T-helper 1 cell (primary cell): Measurements from ENCODE around the gene EYS.
"Not testable (repeated sequence)": the region's sequence is repeated elsewhere in the genome, so short reads cannot be mapped to it uniquely, and the experiment has no call there.

Experiments used
- DNase-seq, 5 donors: peaks; one replicate each; pipeline ENCODE4 v3.0.0-alpha.2; 2012 to 2020

The EYS gene

DNA sequence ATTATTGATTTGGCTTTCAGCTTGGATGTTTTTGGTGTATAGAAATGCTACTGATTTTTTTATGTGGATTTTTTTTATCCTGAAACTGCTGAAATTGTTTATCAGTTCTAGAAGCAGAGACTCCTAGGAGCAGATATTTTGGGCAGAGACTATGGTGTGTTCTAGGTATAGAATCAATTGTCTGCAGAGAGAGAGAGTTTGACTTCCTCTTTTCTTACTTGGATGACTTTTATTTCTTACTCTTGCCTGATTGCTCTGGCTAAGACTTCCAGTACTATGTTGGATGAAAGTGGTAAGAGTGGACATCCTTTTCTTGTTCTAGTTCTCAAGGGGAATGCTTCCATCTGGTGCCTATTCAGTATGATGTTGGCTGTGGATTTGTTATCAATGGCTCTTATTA lies 1700.8 kb downstream of the EYS start:
- no peak for DNase-seq

DNA sequence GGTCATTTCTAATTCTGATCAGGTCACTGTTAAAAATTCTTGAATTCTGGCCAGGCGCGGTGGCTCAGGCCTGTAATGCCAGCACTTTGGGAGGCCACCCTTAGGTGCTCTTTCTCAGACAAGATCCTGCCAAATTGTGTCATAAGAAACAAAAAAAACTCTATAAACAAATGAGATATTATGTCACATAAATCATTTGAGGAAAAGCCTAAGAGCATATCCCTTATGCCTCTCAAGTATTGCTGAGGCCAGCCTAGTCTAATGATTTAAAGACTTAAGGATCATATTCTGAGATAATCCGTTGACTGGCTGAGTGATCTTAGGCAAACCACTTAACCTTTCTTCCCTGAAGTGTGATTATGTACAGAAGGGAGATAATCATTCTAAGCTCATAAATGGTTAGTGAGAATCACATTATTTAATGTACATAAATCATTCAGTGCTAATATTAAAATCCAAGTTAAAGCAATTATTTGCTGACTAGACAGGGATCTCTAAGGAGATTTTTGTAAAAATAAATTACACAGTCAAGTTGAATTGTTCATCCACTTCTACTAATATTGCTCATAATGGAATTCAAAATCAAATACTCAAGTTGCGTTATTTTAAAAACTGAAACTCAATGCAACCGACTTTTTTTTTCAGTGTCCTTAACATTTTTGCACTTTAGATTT lies 1706.1 kb downstream of the EYS start:
- DNase-seq: no peak

DNA sequence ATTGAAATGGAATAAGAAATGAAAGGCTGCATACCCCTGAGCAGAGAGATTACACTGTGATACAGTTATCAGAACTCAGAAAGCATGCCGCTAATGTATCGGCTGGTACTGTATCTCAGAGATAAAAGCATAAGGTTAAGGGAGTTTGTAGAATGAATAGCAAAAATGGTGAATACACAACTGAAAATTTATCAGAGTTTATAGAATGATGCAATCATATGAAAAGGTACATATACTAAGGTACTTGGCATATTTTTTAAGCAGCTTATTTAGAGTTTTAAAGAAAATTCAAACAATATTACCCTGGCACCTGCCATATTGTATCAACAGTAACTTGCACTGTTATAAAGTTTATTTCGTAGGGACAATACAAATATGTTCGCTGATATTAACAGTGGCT lies 1707.4 kb downstream of the EYS start:
- no peak for DNase-seq

DNA sequence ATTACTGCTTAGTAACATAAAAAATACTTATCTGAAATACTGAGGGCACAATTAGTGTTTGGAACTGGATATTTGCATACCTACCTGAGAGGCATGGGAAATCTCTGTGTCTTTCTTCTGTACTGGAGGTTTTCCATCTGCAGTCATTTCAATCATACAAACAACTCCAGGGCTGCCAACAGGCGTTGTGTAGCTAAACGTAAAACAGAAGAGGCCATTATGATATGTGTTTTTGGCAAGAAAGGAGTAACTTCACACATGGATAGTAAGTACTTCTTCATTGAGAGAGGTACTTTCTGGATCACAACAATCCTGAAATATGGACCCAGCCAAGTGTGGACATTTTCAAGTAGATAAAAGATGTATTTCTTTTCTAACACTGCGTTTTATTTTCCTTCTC lies 1708.0 kb downstream of the EYS start:
- DNase-seq: no peak

DNA sequence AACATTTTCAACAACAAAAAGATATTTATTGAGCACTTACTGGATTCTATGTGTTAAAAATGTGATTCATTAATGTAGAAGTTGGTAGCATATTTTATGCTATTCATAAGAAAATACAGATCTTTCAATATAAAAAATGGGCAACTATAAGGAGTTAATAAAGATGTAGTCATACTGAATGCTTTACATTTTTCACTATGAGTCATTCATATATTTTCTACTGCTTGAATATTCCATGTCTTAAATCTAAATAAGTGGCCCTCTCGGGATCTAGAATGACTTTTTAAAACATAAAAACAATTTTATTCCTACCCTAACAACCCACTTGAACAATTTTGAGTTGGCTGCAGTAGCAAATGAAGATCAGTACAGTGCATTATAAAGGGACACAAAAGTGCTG lies 1709.3 kb downstream of the EYS start:
- DNase-seq: no peak

DNA sequence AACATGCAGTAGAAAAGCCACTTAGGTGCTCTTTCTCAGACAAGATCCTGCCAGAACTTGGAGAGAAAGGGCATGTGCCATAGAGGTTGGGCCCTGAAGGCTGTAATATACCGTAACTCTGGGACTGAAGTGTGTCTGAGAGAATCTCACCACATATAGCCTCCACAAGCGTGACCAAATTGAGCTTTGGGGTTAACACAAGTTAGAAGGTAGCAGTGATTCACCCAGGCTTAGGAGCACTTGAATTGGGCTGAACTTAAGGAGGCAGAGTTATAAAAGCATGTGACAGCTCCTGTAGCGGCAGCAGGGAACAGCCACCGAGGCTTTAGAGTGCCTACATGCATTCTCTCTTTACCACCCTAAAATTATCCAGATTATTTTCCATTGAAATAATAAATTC lies 1709.8 kb downstream of the EYS start:
- DNase-seq: no peak

DNA sequence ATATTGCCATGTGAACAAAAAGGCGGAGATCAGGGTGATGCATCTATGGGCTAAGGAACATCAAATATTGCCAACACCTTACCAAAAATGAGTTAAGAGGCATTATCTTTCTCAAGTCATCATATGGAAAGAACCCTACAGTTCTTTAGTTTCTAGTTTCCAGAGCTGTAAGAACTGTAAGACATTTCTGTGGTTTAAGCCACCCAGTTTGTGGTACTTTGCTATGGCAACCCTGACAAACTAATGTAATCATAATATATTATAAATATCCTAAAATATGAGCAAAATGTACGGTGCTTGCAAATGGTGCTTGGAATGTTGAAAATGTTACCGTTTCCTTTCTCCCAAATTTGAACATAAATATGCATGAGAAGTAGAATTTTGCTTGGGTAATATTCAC lies 1721.8 kb downstream of the EYS start:
- DNase-seq: no peak

DNA sequence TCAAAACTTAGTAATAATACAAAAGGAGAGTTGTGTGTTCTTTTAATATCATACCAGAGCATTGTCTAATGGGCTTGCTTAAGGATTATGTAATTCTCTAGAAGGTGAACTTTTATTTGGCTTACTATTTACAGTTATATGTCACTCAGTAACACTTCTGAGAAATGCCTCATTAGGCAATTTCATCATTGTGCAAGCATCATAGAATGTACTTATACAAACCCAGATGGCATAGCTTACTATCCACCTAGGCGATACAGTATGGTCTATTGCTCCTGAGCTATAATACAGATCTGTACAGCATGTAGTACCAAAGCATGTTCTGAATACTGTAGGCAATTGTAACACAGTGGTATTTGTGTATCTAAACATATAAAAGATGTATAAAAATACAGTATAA lies 1731.3 kb downstream of the EYS start:
- no peak for DNase-seq

DNA sequence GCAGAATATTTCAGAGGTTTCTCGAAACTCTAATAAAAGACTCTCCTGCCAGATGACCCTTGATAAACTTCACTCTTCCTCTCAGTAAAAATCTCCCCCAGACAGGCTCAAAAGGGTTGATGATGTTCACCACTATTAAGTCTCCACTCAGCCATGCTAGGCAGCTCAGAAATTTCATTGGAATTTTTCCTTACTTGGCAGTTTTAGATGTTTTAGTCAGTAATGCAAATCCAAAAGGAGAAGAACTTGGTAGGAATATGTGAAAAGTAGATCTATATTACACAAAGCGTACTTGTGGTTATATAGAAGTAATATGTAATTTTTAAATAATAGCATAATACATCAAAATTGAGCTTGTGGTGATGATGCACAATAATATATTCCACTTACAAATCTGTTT lies 1738.4 kb downstream of the EYS start:
- no peak for DNase-seq

DNA sequence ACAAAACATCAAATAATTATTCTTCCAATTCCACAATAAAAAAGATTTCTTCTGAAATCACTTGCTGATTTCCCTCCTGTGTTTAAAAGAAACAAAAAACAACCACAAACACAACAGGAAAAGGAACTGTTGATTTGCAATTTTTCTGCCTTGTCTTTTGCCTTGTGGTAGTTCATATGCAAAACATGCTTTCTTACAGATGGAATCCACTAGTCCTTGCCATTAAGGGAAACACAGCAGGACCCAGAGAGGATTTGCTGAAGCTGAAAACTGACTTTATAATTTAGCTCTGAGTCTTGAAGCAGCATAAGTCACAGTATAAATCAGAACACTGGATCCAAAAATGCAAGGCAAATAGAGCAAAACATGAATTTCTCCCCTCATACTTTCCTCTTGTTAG lies 1742.7 kb downstream of the EYS start:
- no peak for DNase-seq

DNA sequence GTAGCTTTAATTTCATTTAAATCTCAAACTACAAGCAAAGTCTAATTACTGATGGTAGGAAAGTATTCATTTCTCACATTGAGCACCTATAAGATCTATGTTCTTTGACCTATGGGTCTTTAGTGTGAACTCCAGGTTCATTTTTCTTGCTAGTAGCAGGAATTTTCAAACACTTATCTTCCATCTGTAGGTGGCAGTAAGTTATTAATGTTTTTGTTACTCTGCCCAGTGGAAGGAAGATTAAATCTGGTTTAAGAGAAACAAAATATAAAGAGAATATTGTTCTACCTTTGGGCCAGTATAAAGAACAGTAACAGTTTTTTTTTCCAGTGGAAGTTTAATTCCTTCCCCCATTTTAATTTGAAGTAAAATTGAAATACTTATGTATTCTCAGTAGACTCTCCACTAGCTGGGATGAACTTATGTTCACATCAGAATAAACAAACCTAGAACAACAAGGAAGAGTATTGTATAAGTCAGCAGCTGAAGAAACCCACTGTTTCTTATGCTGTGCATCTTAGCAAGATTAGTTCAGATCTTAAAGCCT lies 1743.2 kb downstream of the EYS start:
- DNase-seq: no peak

DNA sequence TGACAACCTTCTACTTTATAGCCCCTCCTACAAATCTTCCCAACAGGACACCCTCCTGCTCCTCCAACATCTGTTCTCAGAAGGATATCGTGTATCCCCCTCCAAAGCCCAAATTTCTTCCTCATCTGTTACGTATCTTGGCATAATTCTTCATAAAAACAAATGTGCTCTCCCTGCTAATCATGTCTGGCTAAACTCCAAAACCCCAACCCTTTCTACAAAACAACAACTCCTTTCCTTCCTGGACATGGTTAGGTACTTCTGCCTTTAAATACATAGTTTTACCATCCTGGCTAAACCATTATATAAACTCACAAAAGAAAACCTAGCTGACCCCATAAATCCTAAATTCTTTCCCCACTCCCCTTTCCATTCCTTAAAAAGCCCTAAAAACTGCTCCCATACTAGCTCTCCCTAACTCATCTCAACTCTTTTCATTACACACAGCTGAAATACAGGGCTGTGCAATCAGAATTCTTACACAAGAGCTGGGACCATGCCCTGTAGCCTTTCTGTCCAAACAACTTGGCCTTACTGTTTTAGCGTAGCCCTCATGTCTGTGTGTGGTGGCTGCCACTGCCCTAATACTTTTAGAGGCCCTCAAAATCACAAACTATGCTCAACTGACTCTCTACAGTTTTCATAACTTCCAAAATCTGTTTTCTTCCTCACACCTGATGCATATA lies 1753.5 kb downstream of the EYS start:
- not testable (repeated sequence) for DNase-seq

DNA sequence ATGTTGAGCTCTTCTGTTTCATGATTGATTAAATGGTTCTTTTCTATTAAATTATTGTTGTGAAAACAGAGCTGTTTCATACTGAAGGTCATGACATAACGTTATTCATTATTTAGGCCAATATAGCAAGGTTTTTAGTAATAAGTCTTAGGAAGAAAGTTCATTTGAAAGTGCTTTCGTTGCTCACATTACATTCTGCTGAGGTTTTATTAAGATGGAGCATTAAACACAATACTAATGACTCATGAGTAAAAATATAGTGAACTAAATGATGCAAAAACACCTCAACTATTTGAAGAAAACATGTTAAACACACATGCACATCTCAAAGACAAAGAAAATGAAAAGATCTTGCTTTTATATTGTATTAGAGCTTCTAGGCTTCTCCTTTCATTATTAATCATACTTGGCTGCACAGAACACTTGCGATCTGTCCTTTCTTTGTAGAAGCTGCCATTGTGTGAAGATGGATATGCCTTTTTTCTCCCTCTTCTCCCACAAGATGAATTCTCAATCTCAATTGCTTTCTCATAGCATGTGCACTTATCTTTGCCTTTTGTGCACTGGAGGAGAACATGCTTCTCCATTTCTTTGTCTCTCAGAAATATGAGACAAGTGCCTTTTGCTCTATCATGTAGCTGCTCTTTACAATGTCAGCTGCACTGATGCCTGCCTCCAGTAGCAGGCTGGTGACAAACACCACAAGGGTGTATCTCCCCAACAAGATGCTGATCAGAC lies 1759.1 kb downstream of the EYS start:
- DNase-seq: no peak

DNA sequence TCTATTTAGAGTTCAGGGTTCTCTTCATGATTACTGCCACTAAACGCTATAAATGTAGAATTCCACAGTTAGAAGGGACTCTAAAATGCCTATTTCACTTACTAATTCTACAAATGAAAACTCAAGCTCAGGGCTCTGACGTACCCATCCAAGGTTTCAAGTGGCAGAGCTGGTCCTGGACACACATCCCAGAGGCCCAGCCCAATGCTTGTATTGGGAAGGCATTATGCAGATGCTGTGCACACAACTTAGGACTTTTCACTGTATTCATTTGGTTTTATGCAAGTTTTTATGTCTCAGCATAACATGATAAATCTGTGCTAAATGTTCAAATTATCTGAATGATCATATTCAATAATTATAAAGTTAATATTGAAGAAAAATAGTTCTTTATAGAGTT lies 1761.0 kb downstream of the EYS start:
- DNase-seq: no peak

DNA sequence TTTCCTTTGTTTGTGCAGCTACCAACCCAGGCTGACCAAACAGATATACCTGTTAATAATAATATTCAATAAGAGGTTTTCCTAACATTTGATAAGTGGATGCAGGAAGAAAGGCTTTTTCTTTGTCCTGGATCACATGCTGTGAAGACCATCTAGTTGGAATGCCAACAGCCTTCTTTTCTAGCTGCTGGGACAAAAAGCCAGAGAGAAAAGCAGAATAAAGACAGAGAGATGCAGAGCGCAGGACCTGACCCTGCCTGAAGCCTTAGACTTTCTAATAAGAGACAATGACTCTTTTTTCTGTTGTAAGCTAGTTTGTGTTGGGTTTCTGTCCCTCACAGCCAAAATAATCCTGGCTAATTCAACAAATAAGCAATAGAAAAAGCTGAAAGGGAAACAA lies 1763.2 kb downstream of the EYS start:
- DNase-seq: no peak

DNA sequence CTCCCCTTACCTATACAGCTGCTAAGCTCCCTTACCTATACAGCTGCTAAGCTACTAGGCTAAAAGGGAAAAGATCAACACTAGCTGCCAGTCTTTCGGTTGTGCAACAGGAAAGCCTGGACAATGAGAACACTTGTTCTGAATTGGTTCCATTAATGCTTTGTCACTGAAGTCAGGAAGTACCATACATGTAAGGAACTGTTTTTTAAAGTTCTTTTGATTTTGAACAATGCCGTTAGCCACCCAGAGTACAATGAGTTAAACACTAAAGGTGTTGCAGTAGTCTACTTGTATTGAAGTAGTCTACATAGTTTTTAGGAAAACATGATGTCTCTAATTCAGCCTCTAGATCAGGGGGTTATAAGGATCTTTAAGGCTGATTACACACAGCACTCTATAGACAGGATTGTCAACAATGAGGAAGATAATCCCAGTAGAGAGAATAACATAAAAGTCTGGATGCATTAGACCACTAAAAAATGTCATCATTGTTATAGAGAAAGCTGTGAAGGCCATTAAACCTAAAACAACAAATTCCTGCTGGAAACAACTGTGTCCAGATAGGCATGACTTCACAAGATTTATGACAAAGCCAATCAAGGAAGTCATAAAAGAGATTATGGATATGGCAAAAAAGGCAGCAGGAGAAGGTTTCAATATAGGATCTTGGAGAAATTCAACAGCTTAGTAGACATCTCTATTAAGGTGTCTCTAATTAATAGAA lies 1765.1 kb downstream of the EYS start:
- DNase-seq: no peak

DNA sequence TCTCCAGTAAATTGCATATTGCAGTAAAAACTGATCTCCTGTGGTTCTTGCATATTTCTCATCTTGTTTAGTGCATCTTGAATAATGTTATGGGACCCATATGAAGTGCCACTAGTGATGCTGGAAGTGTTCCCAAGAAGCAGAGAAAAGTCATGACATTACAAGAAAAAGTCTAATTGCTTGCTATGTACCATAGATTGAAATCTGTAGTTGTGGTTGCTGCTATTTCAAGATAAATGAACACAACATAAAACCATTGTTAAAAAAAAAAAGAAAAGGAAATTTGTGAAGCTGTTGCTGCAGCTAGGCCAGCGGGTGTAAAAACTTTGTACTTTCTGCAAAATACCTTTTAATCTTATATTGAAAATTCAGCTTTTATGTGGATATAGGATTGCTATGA lies 1767.0 kb downstream of the EYS start:
- no peak for DNase-seq

DNA sequence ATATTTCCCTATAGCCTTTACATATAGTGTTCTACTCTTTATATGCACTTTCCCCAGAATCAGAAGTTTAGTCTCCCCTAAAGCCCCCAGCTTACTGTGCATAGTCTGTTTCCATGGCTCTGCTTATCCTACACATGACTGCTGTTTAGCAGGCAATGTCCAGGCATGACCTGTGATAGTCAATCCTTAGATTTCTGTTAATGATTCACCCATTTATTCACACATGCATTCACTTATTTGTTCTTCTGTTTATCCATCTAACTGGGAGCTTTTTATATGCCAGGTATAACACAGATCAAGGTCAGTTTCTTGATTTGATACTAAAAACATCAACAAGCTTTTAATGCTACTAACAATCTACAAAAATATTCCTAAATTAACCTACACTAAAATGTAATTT lies 1770.6 kb downstream of the EYS start:
- no peak for DNase-seq

DNA sequence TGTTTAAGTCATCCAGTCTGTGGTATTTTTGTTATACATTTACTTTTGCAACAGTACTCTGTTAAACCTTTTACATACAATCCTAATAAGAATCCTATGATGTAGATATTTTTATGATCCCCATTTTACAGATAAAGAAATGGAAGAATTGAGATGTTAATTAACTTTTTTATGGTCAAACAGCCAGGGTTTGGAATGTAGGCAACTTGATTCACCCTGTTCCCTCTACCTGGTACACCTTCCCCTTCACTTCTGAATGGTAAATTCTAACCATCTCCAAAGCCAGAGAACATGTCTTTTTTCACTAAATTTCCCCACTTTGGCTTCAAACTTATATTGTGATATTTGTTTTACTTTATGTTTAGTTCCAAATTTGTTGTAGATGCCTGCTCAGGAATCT lies 1771.3 kb downstream of the EYS start:
- no peak for DNase-seq

DNA sequence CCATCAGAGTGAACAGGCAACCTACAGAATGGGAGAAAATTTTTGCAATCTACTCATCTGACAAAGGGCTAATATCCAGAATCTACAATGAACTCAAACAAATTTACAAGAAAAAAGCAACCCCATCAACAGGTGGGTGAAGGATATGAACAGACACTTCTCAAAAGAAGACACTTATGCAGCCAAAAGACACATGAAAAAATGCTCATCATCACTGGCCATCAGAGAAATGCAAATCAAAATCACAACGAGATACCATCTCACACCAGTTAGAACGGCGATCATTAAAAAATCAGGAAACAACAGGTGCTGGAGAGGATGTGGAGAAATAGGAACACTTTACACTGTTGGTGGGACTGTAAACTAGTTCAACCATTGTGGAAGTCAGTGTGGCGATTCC lies 1773.1 kb downstream of the EYS start:
- DNase-seq: not testable (repeated sequence)

DNA sequence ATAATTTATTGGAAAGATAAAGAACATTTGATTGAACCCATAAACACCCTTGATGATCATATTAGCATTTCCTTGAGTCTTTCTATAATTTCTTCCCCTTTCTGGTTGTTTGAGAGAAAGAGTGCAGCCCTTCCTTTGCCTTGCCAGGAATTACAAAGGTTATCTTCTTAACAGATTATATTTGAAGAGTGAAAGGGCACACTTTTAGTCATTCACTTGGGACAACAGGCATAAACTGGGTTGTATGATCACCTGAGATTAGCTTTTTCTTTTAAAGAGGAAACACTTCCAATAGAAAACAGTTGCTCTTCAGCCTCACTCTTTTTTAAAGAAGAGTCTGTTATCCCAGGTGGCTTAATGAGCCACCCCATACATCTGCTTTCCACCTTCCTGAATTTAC lies 1776.2 kb downstream of the EYS start:
- no peak for DNase-seq

DNA sequence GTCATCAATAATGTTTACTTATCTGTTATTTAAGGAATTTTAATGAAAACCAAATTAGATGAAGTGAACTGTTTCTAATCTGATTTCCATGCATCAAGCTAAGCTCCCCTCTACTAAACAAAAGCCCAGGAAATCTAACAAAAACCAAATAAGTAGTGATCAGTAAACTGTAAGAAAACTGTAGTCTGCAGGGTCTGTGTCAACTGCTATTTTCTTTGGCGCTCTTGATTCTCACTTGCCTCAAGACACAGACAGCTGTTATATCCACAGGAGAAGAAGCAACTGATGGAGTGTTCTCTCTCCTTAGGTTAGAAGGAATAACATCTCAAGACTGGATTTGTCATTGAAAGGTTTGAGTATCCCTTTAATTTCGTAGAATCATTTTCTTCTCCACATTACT lies 1777.9 kb downstream of the EYS start:
- DNase-seq: no peak

DNA sequence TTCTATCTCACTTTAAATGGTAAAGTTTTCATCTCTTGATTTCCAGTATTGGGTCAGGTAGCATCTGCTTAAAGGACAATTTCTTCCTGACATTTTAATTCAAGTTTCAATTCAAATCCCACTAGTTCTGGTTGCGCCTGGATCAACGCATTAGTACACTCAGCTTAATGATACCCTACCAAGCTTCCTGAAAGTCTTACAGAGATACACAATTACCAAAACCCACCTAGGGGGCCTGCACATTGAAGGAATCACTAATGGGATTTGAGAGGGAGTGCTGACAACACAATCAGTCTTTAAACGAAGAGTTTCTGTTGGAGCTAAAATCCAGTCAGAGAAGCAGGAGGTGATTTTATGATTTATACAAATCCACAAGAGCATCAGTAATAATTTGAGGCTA lies 1778.4 kb downstream of the EYS start:
- no peak for DNase-seq
